Activated T-cell treated with anti-CD3 and anti-CD28 coated beads, Interleukin-2, amount 50 U/mL, for 72 hours (primary cell): ENCODE data around the gene PARP1. TPM values are rescaled to one million over a fixed set of nuclear protein-coding genes. Genes with fewer than 3 reads are reported as not detected.
"Not testable (repeated sequence)": the region's sequence is repeated elsewhere in the genome, so short reads cannot be mapped to it uniquely, and the experiment has no call there.

ENCODE experiments used
- ATAC-seq, 2 donors: fragments of 150-1000 bp; cut with Tn5 transposase; replicated peaks in 1 of 2; 2 replicates each; pipeline ENCODE4 v1.10.0; 2021; ENCODE audit warnings: moderate library complexity in 2 of 2, mild to moderate bottlenecking in 1 of 2
- DNase-seq, 2 donors: peaks; one replicate each; pipeline ENCODE4 v3.0.0; 2021 to 2022; ENCODE audit warnings: mixed read lengths in 1 of 2
- H3K27ac Mint-ChIP-seq: one replicate; pipeline ENCODE4 v1.8.0; 2022; ENCODE audit warnings: mild to moderate bottlenecking, moderate library complexity, mixed read lengths
- H3K27me3 Mint-ChIP-seq: one replicate; pipeline ENCODE4 v1.8.0; 2022; ENCODE audit warnings: low read depth, mixed read lengths
- H3K36me3 Mint-ChIP-seq, 2 donors: one replicate each; pipeline ENCODE4 v1.8.0; 2022; ENCODE audit warnings: mixed read lengths in 2 of 2, mild to moderate bottlenecking in 1 of 2; ENCODE audit not compliant: insufficient read depth in 2 of 2
- H3K4me1 Mint-ChIP-seq: one replicate; pipeline ENCODE4 v1.8.0; 2022; ENCODE audit warnings: low read depth, mixed read lengths
- H3K4me3 Mint-ChIP-seq, 2 donors: one replicate each; pipeline ENCODE4 v1.8.0; 2022; ENCODE audit warnings: mild to moderate bottlenecking in 2 of 2, mixed read lengths in 2 of 2, moderate library complexity in 2 of 2
- H3K9me3 Mint-ChIP-seq, 2 donors: one replicate each; pipeline ENCODE4 v1.8.0; 2022; ENCODE audit warnings: mixed read lengths in 2 of 2
- total RNA-seq, 2 donors: library from RNA; stranded (reverse); gene quantifications; one replicate each; pipeline ENCODE4 v1.2.3, GENCODE V29; 2022

Gene PARP1
- total RNA-seq, 2 donors from 2014 or later, result 161 to 184 TPM

DNA sequence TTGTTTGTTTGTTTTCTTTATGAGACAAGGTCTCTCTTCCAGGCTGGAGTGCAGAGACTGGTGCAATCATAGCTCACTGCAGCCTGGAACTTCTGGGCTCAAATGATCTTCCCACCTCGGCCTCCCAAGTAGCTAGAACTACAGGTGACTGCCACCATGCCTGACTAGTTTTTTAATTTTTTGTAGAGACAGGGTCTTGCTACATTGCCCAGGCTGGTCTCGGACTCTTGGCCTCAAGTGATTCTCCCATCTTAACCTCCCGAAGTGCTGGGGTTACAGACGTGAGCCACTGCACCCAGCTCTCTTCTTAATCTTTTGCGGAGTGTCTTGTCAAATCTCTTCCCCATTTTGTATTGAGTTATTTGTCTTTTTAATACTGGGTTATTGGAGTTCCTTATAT, 32.6 kb upstream of the PARP1 start:
- no peak for DNase-seq
- Mint-ChIP-seq H3K4me3 (no peak overlapping the region), H3K4me1 (peaks cover 29% of the 10 kb centered on the region), H3K9me3 (no peaks in the 10 kb centered on the region), H3K27ac (no peak overlapping the region), H3K36me3 (no peaks in the 10 kb centered on the region), H3K27me3 (no peaks in the 10 kb centered on the region)
- ATAC-seq, result no peak

DNA sequence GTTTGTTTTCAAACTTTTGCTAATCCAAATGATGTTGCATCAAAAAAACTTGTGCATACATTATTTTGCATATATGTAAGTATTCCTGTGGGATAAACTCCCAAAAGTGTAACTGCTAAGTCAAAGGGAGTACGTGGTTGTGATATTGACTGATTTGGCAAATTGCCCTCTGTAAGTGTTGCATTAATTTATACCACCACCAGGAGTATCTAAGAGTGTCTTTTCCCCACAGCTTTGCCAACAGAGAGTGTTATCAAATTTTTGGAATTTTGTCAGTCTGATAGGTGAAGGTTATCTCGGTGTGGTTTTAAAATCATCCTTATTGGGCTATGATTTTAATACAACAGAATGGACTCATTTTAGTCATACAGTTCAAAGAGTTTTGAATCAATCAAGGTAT, 30.1 kb upstream of the PARP1 start:
- Mint-ChIP-seq H3K4me1 (peaks cover 7% of the 10 kb centered on the region), H3K27ac (no peak overlapping the region), H3K36me3 (no peaks in the 10 kb centered on the region), H3K9me3 (no peaks in the 10 kb centered on the region), H3K4me3 (no peak overlapping the region), H3K27me3 (no peaks in the 10 kb centered on the region)
- DNase-seq, result no peak
- ATAC-seq, result no peak

DNA sequence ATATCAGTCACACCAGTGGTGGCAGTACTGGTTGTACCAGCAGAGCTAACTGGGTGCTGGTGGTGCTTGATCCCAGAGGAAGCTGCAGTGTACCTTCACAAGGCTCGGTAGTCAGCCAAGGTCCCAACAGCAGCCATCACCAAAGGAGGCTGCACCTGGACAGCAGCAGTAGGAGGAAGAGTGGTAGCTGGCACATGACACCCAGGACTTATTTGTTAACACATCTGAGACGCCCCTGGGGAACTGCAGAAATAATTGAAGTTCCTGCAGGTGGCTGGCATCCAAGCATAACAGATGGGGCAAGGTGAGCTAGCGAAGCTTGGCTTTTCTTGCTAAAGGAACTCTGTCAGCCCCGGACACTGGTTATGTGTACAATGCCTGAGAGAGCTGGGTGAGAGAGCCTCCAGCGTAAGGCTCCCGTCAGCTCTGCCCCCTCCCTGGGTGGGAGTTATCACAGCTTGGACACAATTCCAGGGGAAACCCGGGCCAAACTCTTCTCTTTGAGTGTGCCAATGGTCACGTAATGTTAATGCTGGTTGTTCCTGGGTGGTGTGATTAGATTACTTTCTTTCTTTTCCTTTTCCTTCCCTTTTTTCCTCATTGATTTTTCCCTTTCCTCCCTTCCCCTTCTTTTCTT, 29.1 kb upstream of the PARP1 start:
- Mint-ChIP-seq H3K9me3 (no peaks in the 10 kb centered on the region), H3K4me1 (peaks cover 7% of the 10 kb centered on the region), H3K27me3 (no peaks in the 10 kb centered on the region), H3K36me3 (no peaks in the 10 kb centered on the region), H3K4me3 (no peak overlapping the region), H3K27ac (no peak overlapping the region)
- DNase-seq, result no peak
- no peak for ATAC-seq

DNA sequence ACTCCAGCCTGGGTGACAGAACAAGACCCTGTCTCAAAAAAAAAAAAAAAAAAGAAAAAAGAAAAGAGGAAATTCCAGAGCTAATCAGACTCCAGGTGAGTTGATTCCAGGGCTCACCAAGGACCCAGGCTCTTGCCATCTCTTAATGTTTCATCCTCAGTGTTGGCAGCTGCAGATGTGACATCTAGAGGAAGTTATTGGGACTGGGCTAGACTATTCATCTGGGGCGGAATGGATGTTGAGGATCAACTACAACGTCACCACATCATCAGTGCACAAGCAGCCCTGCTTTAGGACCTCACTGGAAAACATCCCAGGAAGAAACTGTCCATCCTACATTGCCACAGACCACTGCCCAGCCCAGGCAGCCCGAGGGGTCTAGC, 28.6 kb upstream of the PARP1 start:
- no peak overlapping the region for H3K4me3 Mint-ChIP-seq
- no peak for ATAC-seq

GRCh38 chr1:226433341-226433720, 25.4 kb upstream of the PARP1 start:
- Mint-ChIP-seq H3K27me3 (no peaks in the 10 kb centered on the region), H3K4me1 (peaks cover 10% of the 10 kb centered on the region), H3K4me3 (no peak overlapping the region), H3K9me3 (no peaks in the 10 kb centered on the region), H3K27ac (no peak overlapping the region), H3K36me3 (no peaks in the 10 kb centered on the region)
- DNase-seq, result no peak
- no peak for ATAC-seq

More for the DNA sequence above, 28.6 kb upstream of the PARP1 start:
- no peak for DNase-seq
- Mint-ChIP-seq H3K36me3 (no peaks in the 10 kb centered on the region), H3K27me3 (no peaks in the 10 kb centered on the region), H3K27ac (no peak overlapping the region), H3K4me1 (peaks cover 7% of the 10 kb centered on the region), H3K9me3 (no peaks in the 10 kb centered on the region)

- ATAC-seq, result no peak
Measured at GRCh38 chr1:226432586-226433340, 24.9 kb upstream of the PARP1 start.

DNA sequence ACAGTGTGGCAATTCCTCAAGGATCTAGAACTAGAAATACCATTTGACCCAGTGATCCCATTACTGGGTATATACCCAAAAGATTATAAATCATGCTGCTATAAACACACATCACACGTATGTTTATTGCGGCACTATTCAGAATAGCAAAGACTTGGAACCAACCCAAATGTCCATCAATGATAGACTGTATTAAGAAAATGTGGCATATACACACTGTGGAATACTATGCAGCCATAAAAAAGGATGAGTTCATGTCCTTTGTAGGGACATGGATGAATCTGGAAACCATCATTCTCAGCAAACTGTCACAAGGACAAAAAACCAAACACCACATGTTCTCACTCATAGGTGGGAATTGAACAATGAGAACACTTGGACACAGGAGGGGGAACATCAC, 24.0 kb upstream of the PARP1 start:
- peaks cover 10% of the 10 kb centered on the region for H3K4me1 Mint-ChIP-seq
- DNase-seq, ATAC-seq, H3K36me3 Mint-ChIP-seq, H3K27ac Mint-ChIP-seq, H3K9me3 Mint-ChIP-seq, H3K27me3 Mint-ChIP-seq, H3K4me3 Mint-ChIP-seq: not testable (repeated sequence)

More at GRCh38 chr1:226432586-226433340, 24.9 kb upstream of the PARP1 start:
- no peaks in the 10 kb centered on the region for H3K9me3 Mint-ChIP-seq
- peaks cover 10% of the 10 kb centered on the region for H3K4me1 Mint-ChIP-seq
- no peak overlapping the region for H3K27ac Mint-ChIP-seq
- no peaks in the 10 kb centered on the region for H3K36me3 Mint-ChIP-seq
- no peak for DNase-seq
- no peaks in the 10 kb centered on the region for H3K27me3 Mint-ChIP-seq
- no peak overlapping the region for H3K4me3 Mint-ChIP-seq

GRCh38 chr1:226429858-226430715, 22.2 kb upstream of the PARP1 start:
- Mint-ChIP-seq H3K27ac (no peak overlapping the region), H3K36me3 (no peaks in the 10 kb centered on the region), H3K9me3 (no peaks in the 10 kb centered on the region), H3K4me3 (no peak overlapping the region), H3K4me1 (peaks cover 10% of the 10 kb centered on the region), H3K27me3 (no peaks in the 10 kb centered on the region)
- ATAC-seq (no peak), DNase-seq (no peak)

DNA sequence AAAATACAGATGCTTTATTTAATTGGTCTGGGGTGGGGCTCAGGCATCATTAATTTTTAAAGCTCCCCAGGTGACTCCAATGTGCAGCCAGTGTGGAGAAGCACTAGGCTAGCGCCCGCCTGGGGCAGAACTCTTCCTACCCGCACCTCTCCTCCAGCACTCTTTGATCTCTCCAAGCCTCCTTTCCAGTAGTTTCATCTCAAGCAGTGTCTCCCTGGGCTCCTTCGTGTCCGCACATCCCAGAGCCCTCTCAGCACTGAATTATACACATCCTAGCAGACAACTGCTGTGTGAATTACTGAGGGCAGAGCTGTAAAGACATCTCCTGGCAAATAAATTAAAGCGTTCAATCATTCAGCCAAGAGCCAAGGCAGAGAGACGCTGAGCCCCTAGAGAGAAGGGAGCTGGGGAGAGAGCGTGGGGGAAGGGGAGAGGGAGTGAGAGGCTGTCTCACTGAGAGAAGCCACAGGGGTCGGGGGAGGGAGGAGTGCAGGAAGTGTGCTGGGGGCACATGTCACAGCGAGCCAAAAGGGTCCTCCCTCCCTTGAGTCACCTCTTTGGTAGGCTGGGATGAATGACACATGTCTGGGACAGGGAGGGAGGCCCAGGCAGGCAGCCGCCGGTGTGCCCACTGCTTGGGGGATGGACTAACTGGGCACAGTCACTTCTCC, 21.0 kb upstream of the PARP1 start:
- H3K9me3 Mint-ChIP-seq, result no peaks in the 10 kb centered on the region
- ATAC-seq (peak; percentile 46 to 51), DNase-seq (peak in 1 of 2 donors; percentile 22)
- peaks cover 10% of the 10 kb centered on the region for H3K4me1 Mint-ChIP-seq
- H3K4me3 Mint-ChIP-seq, result peak overlapping the region in 1 of 2 donors; percentile 34
- H3K36me3 Mint-ChIP-seq, result no peaks in the 10 kb centered on the region
- no peak overlapping the region for H3K27ac Mint-ChIP-seq
- H3K27me3 Mint-ChIP-seq, result no peaks in the 10 kb centered on the region

GRCh38 chr1:226428348-226428747, 20.5 kb upstream of the PARP1 start:
- Mint-ChIP-seq H3K9me3 (no peaks in the 10 kb centered on the region), H3K27me3 (no peaks in the 10 kb centered on the region), H3K4me3 (no peak overlapping the region), H3K4me1 (peaks cover 10% of the 10 kb centered on the region), H3K36me3 (no peaks in the 10 kb centered on the region), H3K27ac (no peak overlapping the region)
- no peak for DNase-seq
- ATAC-seq, result no peak

DNA sequence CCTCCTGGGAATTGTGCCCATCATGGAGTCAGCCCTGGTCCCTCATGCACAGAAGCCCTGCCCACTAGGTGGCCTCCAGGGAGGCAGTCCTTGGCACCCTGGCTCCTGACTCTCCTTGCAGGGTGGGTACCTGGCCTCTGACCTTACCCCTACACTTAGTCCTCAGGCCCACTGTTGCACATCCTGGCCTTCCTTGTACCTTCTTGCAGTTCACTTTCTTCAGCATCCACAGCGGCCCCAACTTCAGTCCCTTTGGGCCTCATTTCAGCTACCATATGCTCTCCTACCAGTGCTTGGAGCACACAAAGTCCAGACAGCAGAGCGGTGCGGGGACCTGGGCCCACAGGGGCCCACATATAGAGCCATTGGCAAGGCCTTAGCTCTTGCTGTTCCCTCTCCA, 19.2 kb upstream of the PARP1 start:
- no peaks in the 10 kb centered on the region for H3K9me3 Mint-ChIP-seq
- DNase-seq, result no peak
- H3K4me3 Mint-ChIP-seq, result peak overlapping the region; percentile 16 to 44
- H3K27me3 Mint-ChIP-seq, result no peaks in the 10 kb centered on the region
- no peaks in the 10 kb centered on the region for H3K36me3 Mint-ChIP-seq
- H3K27ac Mint-ChIP-seq, result no peak overlapping the region
- ATAC-seq, result no peak
- peaks cover 10% of the 10 kb centered on the region for H3K4me1 Mint-ChIP-seq

DNA sequence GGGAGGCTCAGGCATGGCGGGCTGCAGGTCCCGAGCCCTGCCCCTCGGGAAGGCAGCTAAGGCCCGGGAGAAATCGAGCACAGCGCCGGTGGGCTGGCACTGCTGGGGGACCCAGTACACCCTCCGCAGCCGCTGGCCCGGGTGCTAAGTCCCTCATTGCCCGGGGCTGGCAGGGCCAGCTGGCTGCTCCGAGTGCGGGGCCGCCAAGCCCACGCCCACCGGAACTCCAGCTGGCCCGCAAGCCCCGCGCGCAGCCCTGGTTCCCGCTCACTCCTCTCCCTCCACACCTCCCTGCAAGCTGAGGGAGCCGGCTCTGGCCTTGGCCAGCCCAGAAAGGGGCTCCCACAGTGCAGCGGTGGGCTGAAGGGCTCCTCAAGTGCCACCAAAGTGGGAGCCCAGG, 18.5 kb upstream of the PARP1 start:
- H3K36me3 Mint-ChIP-seq, ATAC-seq, H3K27ac Mint-ChIP-seq, DNase-seq, H3K4me3 Mint-ChIP-seq, H3K9me3 Mint-ChIP-seq, H3K27me3 Mint-ChIP-seq: not testable (repeated sequence)
- H3K4me1 Mint-ChIP-seq, result peaks cover 10% of the 10 kb centered on the region
